Inflammatory macrophage treated with lipopolysaccharide for 1 hour (primary cell): ENCODE measurements around the gene PTPA.

Experiments used
- DNase-seq, 2 donors: peaks; one replicate each; pipeline ENCODE4 v3.0.0-alpha.2; 2020 to 2022

Gene PTPA

DNA sequence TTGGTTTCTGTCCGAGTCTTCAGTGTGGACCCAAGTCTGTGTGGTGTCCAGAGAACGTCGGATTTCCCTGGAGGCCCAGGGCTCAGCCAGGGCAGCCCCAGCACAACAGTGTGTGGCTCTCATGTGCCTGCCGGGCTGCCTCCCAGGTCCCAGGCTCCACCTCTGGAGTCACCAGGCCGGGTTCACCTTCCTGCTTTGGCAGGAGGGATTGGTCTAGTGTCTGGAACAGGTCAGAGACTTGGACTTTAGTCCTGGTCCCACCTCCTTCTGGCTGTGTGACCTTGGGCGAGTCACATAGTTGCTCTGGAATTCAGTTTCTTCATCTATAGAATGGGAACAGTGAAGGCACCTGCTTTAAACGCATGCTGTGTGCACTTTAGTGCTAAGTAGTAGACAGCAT, 27.1 kb upstream of the PTPA start:
- no peak for DNase-seq

DNA sequence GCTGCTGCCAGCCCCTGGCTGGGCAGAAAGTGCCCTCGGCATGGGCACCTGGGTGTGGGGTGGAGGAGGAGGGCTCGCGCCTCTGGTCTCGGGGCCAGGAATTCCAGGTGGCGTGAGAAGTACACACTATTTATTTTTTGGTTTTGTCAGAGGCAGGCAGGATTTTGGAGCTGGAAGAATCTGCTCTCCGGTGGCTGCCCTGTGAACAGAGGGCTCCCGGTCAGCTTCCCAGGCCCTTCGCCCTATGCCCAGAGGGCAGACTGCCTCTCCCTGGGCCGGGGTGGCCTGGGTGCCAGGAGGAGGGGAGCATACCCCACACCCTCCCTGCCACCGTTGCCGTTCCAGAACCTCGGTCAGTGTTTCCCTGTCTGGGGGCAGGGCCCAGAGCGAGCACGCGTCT, 22.0 kb upstream of the PTPA start:
- DNase-seq, result no peak

DNA sequence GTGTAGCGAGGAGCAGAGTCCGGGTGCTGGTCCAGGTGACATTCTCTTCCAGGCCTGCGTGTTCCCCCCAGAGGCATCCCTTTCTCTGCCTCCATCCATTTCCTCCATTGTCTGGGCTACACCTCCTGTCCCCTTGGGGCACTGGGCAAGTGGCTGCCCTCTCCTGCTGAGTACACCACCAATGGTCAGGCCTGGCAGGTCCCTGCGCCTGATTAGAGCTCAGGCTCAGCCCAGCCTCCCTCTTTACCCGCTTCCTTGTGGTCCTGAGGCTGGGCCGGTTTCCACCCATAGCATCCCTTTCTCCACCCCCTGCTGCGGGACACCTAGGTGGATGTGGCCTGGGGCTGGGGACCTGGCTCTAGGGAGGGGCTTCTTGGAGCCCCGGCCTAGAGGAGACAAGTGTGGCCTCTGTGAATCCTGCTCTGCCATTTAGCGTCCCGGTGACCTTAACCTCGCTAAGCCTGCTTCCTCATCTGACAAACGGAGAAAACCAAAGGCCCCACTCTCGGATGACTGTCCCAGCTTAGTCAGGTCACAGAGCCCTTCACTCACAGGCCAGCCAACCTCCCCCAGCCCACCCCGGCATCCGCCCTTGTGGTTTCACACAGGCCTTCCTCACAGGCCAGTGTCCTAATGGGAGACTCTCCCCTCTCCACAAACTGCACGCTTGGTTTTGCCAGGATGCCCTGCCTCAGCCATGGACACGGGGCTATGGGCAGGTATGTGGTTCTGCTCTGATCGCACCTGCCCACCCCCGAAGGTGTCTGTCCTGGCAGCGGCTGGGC, 17.4 kb upstream of the PTPA start:
- no peak for DNase-seq

DNA sequence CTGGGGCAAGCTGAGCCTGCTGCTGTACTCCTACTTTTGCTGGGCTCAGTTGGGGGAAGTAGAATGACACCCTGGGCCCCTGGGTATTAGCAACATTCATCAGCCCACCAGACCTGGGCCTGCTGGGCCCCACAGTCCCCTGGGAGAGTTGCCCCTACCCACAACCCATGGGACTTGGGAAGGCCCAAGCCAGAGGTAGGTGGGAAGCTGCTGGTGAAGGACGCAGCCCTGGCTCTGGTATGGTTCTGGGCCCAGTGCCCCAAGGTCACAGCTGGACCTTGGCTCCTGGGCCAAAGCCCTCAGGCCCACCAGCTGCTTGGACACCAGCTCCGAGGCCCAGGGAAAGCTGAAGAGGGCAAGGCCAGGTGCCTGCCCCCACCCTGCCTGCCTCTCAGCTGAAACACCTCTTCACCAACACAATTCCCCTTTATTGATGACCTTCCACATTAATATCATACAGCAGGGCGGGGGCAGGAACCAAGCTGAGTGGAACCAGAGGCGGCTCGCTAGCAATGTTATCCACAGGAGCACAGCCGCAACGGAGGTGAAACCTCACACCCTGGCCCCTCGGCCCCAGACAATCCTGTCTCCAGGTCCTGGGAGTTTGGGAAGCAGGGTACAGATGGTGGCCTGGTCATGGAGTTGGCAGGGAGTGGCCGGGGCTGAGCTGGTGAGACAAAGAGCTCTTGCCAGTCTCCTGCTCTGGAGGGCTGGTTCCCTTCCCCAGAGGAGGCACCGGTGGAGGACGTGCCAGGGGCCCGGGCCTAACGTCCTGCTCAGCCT, 16.6 kb upstream of the PTPA start:
- no peak for DNase-seq

DNA sequence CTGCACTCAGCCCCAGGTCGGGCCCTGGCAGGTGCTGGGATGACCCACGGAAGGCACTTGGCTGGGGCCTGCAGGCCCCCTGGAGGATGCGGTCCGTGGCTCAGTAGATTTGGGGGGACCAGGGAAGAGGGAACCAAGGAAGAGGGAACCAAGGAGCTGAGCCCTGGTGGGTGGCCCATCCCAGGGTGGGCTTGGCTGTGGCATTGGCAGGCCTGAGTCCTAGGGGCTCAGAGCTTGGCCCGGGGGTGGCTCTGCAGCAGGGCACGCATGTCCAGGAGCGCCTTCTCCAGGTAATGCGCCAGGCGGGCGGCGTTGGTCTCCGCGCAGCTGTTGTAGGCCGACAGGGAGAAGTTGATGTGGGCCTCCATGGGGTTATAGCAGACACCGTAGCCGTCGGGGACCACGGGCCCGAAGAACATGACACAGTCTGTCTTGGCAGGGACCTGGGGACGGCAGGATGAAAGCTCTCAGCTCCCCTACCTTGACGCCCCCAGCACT, 16.0 kb upstream of the PTPA start:
- DNase-seq, result no peak

DNA sequence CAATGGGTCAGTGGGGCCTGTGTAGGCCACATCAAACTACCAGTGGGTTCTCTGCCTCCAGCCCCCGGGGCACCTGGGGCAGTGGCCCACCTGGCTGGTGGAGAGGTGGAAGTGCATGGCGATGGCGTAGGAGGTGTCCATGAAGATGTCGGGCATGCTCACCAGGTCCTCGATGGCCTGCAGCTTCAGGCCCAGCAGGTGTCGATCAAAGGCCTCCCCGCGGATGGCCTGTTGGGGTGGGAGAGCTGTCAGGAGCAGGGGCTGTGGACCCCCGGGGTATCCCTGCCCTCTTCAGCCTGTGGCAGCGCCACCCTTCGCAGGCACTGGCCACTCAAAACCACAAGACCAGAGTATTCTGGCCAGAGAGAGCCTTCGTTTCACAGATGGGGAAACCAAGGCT, 15.3 kb upstream of the PTPA start:
- DNase-seq, result no peak

DNA sequence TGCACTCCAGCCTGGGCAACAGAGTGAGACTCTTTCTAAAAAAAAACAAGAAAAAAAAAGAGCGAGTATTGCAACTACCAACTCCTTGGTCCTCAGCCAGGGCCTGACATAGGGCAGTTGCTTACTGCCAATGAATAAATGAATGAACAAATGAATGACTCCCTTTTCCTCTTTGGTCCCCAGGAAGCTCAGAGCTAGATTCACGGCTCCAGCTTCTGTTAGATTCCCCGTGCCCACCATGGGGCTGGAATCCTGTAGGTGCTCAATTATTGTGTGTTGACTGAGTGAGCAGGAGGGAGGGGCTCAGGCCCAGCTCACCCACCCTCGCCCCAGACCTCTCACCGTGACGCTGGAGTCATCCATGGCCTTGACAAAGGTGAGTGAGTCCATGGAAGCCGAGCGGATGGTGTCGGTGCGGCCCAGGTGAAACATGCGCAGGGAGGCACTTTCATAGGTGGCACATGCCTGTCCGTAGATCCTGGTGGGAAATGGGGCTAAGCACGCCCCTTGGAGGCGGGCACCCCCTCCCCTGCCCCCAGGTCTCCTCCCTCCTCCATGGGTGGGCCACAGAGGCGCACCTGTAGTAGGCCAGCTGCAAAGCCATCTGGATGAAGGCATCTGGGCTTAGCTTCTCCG, 13.4 kb upstream of the PTPA start:
- no peak for DNase-seq

DNA sequence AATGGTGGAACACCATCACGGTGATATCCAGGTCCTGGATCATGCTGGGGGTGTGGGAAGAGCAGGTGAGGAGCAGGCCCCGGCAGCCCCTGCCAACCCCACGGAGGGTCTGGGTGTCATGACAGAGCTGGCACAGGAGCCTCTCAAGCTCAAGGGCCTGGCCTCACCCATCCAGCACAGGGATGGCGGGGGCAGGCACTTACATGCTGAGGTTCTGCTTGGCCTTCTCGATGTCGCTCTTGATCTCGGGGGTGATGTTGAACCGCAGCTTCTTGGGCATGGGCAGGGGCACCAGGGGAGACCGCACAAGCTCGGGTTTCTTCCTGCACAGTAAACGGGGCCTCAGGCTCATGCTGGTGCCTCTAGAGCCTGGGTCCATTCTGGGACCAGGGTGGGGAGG, 12.9 kb upstream of the PTPA start:
- no peak for DNase-seq

DNA sequence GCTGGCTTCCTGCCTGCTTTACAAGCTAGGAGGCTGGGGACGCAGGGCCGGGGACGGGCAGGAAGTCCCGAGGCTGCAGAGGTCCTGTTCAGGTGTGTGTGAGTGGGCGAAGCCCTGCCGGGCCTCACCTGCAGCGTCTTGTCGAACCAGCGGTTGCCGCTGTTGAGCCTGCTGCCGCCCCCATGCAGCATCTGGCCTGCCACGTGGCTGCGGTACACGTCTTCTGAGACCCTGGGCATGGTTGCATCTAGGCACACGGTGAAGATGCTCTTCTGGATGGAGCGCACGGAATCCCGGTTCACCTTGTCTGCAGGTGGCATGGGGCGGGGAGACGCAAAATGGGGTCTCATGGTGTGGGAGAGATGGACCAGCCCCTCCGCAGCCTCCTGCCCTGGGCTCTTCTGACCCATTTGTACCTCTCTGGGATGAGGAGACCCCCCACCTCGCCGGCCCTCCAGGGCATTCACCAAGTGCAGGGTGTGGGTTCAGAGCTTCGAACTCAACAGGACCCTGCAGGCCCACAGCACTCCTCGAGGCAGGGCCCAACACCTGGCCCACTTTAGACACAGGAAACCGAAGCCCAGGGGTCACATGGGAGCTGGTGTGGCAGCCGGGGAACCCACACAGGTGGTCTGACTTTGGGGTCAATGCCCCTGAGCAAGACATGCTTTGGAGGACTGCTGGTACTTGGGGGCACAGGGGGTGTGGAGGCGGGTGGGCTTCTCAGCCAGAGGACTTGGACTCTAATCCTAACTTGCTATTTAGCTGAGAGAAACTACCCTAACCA, 10.6 kb upstream of the PTPA start:
- no peak for DNase-seq

DNA sequence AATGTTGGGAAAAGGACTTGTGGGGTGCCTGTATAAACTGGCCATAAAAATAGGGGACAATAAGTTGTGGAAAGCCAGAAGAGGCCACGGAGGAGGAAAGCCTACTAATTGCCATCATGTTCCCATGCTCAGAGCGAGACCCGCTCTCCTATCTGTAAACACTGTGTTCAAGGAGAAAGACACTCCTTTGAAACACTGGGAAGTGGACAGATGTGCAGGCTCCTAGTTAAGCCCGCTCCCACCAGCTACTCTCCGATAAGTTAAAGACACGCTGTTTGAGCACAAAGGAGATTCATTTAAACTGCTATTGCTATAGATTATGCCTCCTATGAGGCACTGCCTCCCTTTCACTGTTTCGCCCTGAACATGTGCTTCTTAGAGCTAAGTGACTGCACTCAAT, 9.9 kb upstream of the PTPA start:
- no peak for DNase-seq

DNA sequence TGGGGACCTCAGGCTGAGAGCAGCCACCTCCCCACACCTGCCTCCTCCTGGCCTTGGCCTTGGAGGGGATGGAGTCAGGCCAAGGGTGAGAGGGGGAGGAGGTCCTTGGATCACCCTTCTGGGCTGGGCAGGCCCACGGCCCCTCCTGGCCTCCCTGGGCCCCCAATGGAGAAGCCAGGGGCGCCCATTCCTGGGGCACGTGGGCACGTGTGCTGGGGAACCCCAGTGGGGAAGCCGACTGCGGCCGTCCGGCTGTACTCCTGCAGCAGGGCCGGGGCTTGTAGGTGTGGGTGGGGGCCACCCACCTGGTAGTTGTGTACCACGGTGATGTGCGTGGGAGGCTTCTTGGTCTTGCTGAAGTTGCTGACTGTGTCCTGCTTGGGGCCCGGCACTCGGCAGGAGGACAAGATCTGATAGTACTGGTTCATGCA, 9.1 kb upstream of the PTPA start:
- no peak for DNase-seq

DNA sequence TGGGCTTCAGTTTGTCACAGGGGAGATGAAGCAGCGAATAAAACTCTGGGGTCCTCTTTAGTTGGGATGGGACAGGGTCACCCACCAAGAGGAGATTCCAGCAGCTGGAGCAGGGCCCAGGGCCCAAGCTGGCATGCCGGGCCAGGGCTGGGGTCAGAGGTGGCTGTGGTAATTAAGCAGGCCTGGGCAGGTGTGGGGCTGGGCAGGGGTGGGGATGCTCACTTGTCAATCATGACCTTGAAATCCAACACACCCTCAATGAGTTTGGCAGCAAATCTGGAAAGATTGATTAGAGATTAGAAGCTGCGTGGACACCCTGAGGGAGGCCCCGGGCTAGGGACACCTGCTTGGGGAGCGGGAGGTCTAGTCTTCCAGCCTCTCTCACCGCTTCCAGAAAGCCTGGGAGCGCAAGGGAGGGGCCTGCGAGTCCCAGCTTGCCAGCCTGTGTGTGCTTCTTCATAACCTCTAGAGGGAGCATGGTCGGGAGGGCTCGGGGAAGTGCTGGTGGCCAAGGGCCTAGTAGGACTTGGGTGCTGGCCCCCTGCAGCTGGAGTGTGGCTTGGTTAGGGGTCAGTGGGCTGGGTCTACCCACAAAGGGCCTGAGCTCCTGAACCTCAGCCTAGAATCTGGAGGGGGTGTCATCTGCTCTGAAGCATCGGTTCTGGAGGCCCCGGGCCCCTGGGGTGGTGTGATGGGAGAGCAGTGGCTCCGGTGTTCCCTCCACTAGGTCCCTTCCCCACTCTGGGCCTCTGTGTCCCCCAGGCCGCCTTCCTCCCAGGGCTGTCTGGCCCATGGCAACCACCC, 8.2 kb upstream of the PTPA start:
- peak; percentile 39 to 62 for DNase-seq

DNA sequence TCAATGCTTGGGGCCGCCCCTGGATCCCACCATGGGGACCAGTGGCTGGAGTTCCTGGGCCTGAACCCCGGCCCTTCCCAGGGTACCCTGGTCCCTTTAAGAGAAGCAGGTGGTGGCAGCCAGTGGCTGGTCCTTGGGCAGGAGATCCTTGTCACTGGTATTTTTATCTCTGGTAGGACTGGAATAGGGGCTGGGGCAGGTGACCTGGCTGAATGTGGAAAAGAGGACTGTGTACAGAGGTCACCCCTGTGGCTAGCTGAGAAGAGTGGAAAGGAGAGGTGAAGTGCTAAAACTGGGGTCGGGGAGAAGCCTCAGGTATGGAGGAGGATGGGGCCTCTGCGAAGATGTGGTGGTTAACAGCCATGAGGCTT, 7.6 kb upstream of the PTPA start:
- no peak for DNase-seq

DNA sequence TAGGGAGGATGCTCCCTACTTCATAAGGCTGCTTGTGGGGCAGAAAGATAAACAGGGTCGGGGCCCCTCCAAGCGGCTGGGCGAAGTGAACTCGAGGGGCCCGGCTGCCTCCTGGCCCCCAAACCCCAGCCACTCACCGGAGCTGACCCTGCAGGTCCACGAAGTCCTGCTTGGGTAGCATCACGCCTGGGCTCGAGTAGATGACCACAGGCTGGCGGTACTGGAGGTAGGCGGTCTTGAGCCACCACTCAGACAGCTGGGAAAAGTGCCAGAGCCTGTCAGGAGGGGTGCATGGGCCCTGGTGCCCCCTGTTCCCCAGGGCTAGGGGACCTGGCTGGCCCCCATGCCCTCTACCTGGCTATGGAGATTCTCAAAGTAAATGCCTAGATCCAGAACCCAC, 7.2 kb upstream of the PTPA start:
- DNase-seq, result no peak

DNA sequence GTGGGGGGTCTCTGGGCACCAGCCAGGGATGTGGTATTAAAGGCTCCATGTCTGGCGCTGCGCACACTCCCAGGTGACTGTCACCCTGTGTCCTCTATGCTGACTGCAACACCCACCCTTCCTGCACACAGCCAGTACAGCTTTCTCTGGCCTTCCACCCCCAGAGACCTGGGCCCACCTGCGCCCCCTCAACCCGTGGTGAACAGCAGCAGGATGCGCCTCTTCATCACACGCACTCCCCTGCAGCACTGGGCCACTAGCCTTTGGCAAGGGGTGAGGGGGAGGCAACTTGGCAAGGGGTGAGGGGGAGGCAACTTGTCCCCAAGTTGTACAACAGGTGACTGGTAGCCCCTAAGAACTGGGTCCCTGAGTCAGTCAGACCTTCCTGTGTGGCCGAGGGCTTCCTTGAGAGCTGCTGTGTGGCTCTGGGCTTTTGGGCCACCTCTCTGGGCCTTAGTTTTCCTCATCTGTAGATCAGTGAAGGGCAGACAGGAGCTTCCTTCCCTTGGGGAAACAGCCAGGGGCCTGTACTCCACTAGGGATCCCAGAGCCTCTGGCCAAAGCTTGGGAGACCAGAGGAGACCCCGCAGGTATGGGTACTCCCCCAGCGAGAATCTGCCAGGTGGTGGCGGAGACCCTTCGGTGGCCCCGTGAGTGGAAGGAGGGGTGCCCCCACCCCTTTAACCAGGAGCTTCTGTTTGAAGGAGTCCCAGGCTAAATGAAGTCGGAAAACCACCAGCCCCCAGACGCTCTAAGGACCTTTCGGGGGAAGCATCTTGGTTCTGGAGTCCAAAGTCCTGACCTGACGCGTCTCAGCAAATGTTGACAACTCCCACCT, 5.1 kb upstream of the PTPA start:
- DNase-seq, result no peak

DNA sequence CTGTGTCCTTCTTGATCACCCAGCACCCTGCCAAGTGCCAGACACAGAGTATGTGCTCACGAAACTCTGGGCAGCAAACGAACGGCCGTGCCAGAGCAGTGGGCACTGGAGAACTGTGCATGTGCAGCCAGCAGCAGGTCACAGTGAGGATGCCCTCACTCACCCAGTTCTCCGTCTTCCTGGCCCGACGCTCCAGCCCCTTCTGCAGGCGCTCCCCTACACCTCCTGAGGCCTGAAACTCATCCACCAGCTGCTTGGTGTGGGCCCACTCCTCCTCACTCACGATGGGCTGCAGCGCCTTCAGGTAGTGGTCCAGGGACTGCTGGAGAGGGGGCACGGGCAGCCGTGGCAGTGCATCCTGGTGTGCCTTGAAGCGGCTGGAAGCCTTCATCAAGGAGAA, 3.6 kb upstream of the PTPA start:
- DNase-seq, result no peak

DNA sequence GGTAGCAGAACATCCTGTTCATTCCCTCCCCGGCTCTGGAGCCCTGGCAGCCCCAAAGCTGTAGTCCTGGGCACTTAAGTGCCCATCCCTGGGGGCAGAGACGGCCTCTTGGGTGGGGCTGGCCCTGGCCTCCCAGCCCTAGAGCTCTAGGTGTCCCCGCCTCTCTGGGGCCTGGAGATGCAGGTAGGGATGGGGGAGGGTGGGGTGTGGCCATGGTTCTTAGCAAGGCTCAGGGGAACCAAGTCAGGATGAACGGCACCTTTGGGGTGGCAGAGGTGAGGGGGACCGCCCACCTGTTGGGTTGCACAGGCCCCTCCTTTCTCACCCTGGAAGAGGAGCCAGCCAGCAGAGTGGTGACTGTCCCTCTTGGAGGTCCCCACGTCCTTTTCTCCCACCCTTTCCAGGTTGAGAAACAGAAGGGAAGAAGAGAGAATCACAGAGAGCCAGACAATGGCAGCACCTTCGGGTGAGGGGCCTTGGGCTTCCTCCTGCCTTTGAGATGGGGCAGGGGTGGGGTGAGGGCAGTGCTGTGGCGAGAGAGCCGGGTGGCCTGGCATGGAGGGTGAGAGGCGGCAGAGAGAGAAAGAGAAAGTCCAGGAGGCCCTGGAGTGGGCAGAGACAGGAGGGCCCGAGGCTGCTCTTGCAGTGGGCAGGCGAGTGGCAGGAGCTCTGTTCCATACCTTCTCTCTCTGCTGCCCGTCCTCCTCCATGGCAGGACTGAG, 3.0 kb upstream of the PTPA start:
- DNase-seq, result no peak

DNA sequence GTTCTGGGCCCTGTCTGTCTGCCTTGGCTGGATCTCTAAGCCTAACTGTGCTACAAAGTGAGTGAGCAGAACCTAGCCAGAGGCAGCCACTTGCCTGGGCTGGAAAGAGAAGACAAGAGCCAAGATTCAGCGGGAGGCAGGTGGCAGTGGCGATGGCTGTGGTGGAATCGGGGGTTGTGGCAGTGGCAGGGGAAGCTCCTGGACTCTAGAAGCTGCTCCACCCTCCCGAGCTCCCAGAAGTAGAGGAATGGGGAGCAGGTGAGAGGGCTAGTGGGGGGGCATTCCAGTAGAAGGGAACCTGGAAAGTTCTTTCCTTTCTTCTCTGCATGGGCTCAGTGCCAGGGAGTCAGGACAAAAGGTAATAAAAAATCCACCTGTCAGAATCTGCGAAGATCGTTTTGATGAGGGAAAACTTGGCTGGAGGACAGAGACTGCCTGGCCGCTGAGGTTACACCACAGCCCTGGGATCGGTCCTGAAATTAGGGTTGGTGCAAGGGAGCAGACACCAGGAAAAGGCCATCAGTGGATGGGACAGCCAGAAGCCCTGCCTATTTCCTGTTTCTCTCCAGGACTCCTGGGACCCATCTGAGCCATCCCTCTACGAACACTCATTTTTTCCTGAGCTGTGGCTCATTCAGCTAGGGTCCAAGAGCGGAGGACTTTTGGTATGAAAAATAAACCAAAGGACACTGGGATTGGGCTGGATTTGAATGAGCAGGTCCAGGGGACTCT, 2.2 kb upstream of the PTPA start:
- DNase-seq, result no peak

DNA sequence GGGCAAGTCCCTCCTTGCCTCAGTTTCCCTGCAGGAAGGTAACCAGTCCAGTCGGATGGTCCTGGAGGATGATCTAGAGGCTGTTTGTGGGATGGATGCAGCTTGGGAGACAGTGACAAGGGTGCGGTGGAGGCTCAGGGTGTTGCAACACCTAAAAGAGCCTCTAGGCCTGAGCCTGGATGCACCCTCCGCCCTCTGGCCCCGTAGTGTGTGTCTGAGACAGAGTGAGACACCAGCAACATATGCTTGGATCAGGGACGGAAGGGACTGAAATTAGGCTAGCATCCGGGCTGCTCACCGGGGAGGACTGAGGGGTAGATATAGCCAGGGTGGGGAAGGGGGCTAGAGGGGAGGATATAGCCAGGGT, 1.7 kb upstream of the PTPA start:
- peak; percentile 33 to 35 for DNase-seq
